Fibroblast of upper back skin (primary cell): ENCODE data around the gene PDLIM5.

Experiments used
- DNase-seq: peaks from one replicate; pipeline ENCODE4 v3.0.0-alpha.2; 2013

The PDLIM5 gene

GRCh38 chr4:94428884-94429283 lies 22.9 kb upstream of the PDLIM5 start:
- no peak for DNase-seq

GRCh38 chr4:94430406-94430805 lies 21.3 kb upstream of the PDLIM5 start:
- no peak for DNase-seq

- DNase-seq, result no peak
These were observed 20.4 kb upstream of the PDLIM5 start for GRCh38 chr4:94431388-94431787.

GRCh38 chr4:94434505-94434904 lies 17.2 kb upstream of the PDLIM5 start:
- no peak for DNase-seq

GRCh38 chr4:94435874-94436273 lies 15.9 kb upstream of the PDLIM5 start:
- DNase-seq, result no peak

GRCh38 chr4:94436512-94436911 lies 15.2 kb upstream of the PDLIM5 start:
- DNase-seq, result no peak

- no peak for DNase-seq
These were observed 12.1 kb upstream of the PDLIM5 start for GRCh38 chr4:94439606-94440005.

- DNase-seq, result no peak
These were observed 9.9 kb upstream of the PDLIM5 start for GRCh38 chr4:94441838-94442237.

- DNase-seq, result no peak
These were observed 9.5 kb upstream of the PDLIM5 start for GRCh38 chr4:94442251-94442650.

- peak; percentile 95 for DNase-seq
These were observed 5.4 kb upstream of the PDLIM5 start for GRCh38 chr4:94446386-94446785.

GRCh38 chr4:94447754-94448411 lies 3.9 kb upstream of the PDLIM5 start:
- DNase-seq, result no peak

GRCh38 chr4:94448815-94449375 lies 2.8 kb upstream of the PDLIM5 start:
- no peak for DNase-seq

- DNase-seq, result no peak
These were observed 569 bp upstream of the PDLIM5 start for GRCh38 chr4:94451051-94451694.

GRCh38 chr4:94452476-94453371 lies 982 bp downstream of the PDLIM5 start:
- DNase-seq, result peak; percentile 78

- no peak for DNase-seq
These were observed 1.7 kb downstream of the PDLIM5 start for GRCh38 chr4:94453391-94453963.

GRCh38 chr4:94454405-94454804 lies 2.7 kb downstream of the PDLIM5 start:
- no peak for DNase-seq

GRCh38 chr4:94455081-94455480 lies 3.3 kb downstream of the PDLIM5 start:
- peak; percentile 54 for DNase-seq

- no peak for DNase-seq
These were observed 6.0 kb downstream of the PDLIM5 start for GRCh38 chr4:94457692-94458106.

- DNase-seq, result no peak
These were observed 6.9 kb downstream of the PDLIM5 start for GRCh38 chr4:94458682-94459081.

- DNase-seq, result no peak
These were observed 7.9 kb downstream of the PDLIM5 start for GRCh38 chr4:94459462-94460161.

GRCh38 chr4:94461506-94461905 lies 9.8 kb downstream of the PDLIM5 start:
- no peak for DNase-seq

- DNase-seq, result no peak
These were observed 10.8 kb downstream of the PDLIM5 start for GRCh38 chr4:94462572-94462971.
